GM18517 (cell line): Measurements from ENCODE around the gene VANGL1.

Source experiments
- ATAC-seq: cut with Tn5 transposase; IDR thresholded peaks from one replicate; pipeline ENCODE4 v1.9.1; 2021; ENCODE audit warnings: mild to moderate bottlenecking, moderate library complexity; ENCODE audit not compliant: unreplicated experiment

Gene VANGL1

DNA sequence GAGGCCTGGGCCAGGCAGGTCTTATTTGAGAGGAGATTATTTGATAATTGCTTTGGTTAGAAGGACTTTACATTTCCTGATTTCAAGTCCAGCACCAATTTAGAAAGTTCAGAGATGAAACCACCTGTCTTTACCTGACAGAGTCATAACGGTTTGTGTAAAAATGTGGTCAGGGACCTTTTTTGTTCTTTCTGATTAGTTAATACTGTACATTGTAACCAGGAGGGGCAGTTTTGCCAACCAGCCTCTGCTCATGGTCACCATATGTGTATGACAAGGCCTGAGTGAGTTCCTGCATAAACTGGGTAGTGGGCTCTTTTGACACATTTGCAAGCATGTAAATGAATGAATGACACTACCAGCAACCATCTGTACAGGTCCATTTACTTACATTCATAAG lies 55.8 kb downstream of the VANGL1 start:
- no peak for ATAC-seq

DNA sequence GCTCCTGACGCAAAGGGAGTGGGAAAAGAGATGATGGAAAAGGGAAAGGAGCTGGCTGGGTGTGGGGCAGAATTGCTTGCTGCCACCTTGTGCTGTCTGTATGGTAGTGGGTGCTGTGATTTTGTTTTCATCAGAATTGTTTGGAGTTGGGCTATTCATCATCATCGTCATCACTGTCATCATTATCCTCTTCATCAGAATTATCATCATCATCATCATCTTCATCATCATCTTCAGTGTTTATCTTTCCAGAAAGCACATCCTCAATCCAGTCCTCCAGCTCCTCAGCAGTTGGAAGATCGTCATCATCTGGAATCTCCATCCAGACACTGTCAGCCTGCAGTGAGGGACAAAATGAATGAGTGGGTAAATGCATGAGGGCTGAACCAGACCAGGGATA lies 59.3 kb downstream of the VANGL1 start:
- ATAC-seq = no peak

DNA sequence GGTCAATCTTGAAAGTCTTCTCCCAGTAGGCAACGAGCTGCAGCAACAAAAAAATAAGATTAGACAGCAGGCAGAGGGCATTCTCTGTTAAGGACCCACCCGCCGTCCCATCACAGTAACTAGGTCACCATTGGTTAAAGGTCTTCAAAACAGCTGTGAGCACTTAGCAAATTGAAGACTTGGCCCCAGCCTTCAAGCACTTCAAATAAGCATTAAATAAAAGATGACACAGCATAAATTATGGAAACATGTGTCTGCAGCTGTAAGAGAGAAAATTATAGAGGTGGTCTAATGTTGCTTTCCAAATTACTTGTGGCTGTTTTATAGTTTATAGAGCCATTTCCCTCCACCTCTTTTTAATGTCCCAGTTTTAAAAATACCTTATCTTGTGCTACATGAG lies 61.2 kb downstream of the VANGL1 start:
- no peak for ATAC-seq

DNA sequence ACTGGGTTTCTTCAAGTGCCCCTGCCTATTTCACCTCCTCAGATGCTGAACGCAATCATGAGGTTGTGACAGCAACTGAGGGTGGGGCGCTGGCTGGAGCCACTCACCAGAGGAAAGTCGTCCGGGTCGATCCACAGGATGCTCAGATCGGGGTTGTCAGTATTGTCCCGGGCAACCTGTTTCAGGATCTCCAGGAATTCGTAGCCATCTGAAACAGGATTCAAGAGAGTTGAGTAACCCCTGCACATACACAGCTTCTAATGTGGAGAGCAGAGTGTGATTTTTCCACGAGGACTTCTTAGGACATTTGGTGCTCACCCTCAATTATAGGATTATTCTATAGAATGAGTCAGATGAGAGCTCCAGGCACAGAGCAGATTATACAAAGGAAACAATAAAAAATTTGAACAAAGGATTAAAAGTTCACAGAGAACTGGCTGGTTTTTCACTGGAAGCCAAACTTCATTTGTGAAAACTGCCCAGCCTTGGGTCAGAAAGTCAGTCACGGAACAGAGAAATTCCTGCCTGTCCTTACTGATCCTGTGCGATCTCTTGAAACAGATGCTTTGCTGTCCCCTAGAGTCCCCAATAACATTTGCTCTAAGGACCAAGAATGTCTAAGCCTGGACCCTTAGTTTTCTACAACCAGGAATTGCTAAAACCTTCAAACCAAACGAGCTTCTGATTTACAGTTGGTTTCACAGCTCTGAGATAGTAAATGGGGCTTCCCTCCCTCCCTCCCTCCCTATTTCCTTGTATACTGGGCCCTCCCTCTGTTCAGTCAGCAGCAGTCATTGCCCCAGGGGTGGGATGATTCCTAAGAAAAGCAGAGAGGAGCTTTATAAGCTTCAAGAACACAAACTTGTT lies 63.5 kb downstream of the VANGL1 start:
- no peak for ATAC-seq

DNA sequence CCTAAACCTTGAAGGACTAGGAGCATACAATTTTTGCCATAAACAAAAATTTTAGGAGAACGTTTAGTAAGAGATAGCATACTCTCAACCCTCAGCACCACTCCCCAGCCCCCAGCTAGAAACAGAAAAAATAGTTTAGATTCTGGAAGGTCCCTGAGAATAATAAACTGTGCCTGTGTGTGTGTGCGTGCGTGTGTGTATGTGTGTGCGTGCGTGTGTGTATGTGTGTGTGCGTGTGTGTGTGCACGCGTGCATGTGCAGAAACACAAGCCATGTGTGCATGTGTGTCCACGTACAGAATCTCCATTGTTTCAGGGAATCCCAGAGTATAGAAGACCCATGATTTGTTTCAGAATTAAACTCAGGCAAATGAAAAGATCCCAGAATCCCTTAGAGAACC lies 64.2 kb downstream of the VANGL1 start:
- ATAC-seq = no peak

DNA sequence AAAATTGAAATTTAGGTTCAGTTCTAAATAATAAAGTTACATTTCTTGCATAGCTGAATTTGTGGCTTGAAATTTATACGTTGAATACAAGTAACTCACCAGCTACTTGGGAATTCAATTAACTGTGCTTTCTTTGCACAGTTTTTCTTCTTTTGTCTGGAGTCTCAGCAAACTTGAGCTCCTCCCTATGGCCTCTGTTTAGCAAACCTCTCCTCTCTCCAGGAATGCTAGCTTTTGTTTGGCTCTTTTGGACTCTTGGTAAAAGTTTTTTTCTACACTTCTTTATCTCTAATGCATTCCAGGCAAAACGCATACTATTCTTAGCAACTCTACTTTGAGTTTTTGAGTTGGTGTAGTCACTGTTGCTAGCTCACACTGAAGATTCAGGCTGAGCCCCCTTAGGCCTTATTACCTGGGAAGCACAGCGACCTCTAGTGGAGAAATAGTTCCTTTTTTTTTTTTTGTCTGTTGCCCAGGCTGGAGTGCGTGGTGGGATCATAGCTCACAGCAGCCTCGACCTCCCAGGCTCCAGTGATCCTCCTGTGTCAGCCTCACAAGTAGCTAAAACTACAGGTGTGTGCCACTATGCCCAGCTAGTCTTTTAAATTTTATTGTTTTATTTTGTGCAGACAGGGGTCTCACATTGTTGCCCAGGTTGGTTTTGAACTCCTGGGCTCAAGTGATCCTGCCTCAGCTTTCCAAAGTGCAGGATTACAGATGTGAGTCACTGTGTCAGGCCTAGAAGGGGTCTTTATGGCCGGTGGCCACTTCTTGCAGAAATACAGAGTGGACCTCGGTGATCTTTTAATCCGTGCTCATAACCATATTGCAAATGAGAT lies 65.0 kb downstream of the VANGL1 start:
- ATAC-seq = no peak

DNA sequence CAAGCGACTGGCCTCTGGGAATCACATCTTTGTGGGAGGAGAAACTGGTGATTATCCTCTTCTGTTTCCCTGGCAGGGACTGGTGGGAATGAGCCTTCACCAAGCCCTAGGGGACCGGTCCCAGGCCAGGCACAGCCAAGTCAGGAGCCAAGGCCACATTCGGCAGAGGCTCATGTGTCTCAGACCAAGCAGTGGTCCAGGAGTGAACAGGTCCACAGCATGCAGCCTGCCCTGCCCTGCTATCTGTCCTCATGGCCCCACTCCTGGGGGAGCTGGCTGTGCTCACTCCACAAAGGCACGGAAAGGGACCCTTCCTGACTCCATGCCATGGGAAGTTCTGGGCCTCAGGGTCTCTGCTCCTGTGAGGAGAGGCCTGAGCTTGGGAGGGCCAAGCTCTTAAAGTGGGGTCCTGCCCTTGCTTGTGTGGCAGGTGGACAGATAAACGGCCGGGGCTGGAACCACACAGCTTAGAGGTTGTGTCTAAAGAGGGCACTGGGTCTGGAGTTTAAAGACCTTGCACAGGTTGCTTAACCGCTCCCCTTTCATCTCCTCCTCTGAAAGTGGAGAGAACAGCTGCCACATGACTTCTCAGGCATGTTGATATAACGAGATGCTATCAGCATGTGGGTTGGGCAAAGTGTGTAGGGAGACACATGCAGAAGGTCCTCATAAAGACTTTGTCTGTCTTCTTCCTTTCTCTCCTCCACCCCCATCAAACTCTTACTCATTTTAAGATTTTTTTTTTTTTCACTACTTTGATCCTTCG lies 69.3 kb downstream of the VANGL1 start:
- ATAC-seq = no peak

DNA sequence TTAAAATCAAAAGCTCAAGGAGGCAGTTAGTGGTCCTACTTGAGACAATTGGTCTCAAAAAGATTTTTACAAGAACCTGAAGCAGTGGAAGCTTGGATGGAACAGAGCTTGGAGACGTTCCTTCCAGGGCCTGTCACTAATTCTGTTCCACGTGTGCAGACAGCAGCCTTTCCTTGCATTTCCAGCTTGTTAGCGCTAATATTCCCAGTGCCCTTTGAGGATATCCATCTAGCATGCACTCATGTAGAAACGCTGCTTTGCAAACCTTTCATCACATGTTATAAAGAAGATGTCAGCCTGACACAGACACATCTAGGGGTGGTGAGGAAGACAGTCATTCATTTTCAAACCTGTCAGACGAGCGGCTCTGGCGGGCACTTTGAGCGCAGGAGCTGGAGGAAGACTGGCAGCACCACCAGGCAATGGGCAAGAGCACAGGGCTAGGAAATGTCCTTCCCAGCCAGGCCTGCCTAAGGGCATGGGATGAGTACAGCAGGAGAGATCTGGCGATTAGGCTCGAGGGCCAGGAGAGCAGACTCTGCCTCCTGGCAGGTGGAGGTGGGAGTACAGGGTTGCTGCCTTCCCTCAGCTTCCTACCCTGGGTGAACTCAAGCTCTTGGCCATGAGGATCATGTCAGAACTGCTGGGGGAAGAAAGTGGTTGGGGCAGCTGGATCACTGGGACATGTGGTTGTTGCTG lies 71.3 kb downstream of the VANGL1 start:
- no peak for ATAC-seq

DNA sequence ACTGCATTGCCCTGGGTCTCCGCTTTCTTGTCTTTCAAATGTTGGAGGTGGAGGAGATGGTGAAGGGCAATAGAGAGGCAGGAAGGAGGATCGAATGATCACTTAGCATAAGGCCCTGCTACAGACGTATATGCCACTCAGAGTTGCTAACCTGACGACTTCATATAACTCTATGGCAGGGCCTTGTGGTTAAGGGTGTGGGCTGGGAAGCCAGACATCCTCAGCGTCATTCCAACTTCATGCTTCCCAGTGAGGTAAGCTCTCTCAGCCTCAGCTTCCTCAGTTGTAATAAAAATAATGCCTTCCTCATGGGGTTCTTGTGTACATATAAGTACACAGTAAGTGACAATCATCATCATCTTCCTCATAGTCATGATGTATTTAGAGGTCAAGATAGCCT lies 72.1 kb downstream of the VANGL1 start:
- no peak for ATAC-seq

DNA sequence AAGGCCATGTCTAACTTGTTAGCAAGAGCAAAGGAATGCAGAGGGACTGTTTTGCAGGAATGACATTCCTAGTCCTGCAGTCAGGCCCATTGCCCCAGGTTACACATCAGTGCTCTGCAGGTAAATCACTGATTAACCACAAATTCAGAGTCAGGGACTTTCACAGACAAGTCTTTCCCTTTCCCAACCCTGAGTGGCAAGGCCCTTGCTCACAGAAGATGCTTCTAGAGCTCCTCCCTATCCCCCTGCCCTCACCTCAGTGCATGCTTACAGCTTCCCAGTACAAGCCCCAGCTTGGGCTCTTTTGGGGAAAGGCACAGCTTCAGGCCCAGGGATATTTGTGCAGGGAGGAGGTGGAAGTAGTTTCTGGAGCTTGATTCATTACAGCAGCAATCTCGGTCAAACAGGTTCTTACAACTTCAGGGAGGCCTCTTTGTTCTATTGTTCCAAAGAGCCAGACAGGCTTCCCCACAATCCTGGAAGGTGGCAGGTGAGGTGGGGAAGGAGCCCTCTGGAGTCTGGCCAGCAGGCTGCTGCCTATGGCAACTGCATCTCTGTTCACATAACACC lies 72.9 kb downstream of the VANGL1 start:
- no peak for ATAC-seq

DNA sequence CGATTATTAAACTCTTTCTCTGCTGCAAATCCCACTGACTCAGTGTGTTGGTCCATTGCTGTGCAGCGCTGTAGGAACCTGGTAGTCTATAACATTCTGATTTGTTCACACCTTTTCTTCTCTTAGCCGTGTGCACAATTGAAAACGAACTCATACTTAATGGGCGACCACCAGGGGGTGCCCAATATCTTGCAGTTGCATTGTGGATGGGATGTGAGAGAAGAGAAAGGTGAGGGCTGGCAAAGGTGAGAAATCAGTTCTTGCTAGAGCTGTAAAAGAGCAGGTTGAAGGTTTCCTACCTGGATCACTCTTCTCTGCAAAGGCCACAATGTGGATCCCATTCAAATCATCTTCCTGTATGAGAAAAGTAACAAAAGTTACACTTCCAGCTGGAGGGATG lies 75.8 kb downstream of the VANGL1 start:
- no peak for ATAC-seq

DNA sequence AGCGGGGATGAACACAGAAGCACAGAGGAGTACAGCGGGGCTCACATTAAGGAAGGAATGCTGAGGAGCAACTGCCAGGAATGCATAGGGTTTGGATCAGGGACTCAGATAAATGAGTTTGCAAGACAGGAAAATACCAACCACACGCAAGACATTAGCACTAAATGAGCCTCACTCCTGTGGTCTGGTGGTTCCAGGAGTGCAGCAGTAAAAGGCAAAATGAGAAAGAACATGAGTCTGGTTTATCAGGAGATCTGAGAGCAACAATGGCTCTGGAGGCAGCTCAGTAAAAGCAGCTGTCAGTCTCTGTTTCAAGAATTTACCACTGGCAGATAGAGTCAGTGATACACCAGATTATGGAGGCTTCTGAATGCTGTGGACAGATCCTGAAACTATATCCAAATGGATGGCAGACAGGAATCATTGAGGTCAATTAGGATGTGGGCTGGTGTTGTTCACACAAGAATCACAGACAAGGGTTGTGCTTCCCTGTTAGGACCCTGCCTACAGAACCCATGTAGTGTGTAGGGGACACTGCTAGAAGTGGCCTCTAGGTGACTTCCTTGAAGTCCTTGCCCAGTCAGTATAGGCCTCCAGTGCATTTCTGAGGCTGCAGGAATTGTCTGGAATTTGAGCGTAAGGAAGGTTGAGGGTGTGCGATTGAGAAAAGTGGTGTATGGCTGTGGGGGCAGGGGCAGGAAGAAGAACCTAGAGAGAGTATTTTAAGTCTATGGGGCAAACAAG lies 76.4 kb downstream of the VANGL1 start:
- no peak for ATAC-seq

DNA sequence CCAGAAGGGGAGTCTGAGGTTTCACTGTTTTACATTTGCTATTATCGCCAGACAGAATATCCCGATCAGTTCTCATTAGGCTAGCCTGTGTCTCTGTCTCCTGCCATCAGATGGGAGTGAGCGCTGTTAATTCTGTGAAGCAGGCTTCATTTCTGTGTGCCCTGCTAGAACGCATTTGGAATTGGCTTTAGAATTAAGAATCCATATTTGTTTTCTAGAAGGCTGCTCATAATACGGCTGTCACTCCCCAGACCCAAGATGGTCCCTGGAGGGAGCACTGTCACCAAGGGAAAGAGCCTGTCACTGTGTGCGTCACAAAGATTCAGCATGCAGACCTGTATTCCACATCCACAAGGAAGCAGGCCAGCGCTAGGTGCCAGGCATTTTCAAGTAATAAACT lies 77.5 kb downstream of the VANGL1 start:
- no peak for ATAC-seq

DNA sequence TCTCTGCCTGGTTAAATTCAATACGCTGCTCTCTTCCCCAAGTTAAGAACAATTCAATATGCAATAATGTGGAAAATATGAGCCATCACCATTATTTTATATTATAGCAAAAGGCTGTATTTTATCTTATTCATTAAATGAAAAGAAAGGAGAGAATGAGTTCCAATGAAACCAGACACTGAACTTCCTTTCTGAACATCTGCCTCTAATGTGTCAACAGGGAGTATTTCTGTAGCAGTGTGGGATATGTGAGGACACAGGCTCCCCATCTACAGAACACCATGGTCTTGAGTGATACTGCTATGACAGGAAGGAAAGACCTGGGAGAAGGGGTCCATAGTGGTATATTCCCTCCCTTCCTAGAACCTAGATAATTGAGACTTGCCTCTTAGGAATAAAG lies 80.5 kb downstream of the VANGL1 start:
- ATAC-seq = no peak

DNA sequence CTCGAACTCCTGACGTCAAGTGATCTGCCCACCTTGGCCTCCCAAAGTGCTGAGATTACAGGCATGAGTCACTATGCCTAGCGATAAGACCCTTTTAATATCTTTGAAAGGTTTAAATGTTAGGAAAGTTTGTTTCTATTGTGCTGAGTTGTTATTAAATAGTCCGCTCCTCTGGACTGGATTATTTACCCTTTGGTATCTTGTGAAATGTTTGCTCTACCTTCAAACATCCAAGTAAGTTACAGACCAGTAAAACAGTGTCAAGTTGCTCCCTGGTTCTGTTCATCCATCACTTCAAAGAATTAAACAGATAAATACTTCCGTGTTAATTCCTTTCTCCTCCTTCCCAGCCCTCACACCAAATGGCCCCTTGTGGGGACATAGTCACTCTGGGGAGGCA lies 82.0 kb downstream of the VANGL1 start:
- ATAC-seq = no peak

DNA sequence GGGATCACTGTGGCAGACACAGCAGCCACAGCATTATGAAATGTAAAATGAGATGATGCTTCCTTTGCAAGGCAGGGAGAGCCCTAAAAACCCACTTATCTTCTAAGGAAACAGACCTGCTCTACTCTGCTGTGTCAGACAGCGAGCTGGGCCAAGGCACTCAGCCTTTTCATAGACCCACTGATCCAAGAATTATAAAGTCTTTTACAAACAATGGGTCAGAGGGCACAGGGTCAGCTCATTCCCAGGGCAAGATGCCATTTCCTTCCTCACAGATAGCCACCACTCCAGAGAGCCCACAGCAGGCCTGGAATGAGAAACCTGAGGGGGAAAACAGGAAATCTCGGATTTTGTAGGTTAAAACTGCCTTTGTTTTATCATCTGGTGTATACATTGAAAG lies 83.8 kb downstream of the VANGL1 start:
- ATAC-seq = no peak

DNA sequence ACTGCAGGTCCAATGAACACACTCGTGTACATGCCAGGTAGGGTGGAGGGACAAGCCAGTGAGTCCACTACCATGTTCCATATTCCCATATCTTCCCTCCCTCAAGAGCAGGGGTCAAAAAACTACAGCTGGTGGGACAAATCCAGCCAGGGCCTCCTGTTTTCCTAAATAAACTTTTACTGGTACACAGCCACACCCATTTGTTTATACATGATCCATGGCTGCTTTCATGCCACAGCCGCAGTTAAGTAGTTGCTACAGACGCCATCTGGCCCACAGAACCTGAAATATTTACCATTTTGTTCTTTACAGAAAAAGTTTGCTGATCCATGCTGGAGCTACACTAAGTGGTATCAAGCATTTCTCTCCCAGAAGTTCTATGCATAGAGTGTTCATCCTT lies 84.4 kb downstream of the VANGL1 start:
- no peak for ATAC-seq

DNA sequence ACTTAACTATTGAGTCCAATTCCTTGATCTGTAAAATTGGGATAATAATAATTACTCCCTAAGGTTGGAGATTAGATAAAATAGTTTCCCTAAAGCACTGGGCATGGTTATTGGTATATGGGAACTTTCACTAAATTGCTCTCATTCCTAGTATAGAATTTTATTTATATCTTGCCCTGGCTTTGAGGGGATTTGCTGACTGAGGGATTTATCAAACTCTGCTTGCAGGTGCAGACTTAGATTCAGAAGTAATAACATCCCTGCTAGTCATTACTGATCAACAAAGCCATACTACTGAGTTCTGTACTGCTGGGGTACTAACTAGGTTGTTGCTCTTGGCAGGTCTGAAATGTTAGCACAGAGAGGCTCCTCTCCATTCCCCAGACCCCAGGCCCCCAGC lies 84.8 kb downstream of the VANGL1 start:
- ATAC-seq = no peak

DNA sequence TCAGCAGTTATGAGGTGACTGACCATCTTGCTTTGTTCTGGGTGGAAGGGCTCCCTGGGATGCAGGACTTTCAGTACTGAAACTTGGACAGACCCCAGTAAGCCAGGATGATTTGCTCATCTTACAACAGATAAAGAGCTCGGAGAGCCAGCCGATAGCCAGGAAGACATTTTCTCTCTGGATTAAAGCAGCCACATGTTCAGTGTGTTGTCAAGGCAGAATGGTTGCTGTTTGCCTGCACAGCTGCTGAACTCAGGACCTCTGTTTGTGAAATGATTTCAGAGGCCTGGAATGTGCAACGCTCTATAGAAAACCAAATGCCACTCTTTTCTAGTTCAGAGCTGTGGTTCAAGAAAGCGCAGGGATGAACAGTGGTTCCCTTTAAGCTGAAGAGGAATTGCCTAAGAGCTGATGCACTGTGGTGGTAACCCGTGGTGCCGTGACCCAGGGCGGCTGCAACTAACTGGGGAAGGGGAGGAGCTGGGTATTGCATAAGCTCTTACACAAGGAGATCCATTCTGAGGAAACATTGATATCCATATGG lies 86.0 kb downstream of the VANGL1 start:
- no peak for ATAC-seq

DNA sequence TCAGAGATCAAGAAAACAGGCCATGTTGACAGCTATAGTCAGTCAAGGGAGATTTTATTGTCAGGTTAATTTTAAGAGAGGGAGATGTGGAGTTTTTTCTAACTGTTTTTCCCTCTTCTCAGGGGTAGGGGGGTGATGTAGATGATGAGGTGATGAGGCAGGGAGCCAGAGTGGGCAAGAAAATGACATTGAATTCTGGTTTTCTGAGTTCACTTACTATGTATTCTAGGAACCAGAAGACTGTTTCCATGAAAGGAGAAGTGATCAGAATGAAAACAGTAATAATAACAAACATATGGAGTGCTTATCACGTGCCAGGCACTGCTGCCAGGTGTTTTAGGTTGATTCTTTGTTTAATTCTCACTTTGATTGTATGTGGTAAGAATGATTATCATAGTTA lies 86.6 kb downstream of the VANGL1 start:
- ATAC-seq = no peak
